NCI-H2029 (cell line): Measurements from ENCODE around the gene AMOTL1.

ENCODE experiments used
- DNase-seq: peaks from one replicate; lab custom pipeline; 2025; lab: John Stamatoyannopoulos, UW

Gene AMOTL1, protein sequence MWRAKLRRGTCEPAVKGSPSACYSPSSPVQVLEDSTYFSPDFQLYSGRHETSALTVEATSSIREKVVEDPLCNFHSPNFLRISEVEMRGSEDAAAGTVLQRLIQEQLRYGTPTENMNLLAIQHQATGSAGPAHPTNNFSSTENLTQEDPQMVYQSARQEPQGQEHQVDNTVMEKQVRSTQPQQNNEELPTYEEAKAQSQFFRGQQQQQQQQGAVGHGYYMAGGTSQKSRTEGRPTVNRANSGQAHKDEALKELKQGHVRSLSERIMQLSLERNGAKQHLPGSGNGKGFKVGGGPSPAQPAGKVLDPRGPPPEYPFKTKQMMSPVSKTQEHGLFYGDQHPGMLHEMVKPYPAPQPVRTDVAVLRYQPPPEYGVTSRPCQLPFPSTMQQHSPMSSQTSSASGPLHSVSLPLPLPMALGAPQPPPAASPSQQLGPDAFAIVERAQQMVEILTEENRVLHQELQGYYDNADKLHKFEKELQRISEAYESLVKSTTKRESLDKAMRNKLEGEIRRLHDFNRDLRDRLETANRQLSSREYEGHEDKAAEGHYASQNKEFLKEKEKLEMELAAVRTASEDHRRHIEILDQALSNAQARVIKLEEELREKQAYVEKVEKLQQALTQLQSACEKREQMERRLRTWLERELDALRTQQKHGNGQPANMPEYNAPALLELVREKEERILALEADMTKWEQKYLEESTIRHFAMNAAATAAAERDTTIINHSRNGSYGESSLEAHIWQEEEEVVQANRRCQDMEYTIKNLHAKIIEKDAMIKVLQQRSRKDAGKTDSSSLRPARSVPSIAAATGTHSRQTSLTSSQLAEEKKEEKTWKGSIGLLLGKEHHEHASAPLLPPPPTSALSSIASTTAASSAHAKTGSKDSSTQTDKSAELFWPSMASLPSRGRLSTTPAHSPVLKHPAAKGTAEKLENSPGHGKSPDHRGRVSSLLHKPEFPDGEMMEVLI

DNA sequence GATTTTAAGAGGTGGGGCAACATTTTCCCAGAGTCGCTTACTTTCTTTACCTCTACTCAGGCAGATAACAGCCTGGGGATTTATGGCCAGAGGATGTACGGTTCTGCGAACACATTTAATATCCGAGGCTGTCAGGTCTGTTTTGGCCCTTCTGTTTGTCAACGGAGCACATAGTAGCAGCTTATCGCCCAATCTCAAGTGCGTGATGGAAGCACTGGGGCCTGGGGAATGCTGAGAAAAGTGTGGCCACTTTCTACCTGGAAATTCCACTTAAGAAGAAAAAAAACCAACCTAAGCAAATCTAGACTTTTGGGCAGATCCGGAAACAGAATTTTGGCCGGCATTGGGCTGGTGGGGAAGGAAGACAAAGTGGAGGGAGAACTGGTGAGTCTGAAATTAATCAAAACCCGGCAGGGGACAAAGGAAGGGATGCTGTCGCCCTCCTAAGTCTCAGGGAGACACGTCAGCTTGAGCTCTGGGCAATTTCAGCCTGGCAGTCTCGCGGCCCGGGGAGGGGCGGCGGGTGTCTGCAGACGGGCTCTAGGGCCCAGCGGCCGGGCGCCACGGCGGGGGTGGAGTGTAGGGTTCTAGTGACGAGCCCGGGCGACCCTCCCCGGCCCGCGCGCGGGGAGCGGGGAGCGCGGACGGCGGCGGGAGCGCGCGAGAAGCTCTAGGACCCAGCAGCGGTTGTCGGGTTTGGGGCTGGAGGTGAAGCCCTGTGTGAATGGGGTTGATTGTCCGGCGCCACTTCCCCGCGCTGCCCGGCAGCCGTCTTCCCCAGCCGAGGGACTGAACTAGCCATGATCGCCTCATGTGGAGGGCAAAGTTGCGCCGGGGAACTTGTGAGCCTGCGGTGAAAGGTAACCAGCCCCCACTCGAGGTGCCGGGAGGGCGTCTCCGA is at the start of gene AMOTL1:
Gene AMOTL1 (plus strand): TSS at position 656 of the 901 bp plus-strand sequence. CDS start 156 bp downstream, at position 812.
- peak; percentile 57 for DNase-seq

DNA sequence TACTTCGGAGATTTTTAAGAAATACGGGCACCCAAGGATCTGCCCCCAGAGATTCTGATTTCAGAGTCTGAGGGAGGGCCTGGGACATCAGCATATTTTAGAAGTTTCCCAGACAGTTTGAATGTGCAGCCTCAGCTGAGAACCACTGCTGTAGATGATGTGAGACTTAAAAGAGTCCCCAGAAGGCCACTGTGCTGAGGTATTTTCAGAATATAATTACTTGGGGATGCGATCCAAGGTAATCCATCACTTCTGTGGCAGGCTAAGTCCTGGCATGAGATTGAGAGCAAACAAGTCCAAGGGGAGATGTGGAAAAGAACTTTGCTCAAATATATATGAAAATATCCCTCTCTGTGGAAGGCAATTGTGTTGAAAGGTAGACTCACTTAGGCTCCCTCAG is 48.3 kb upstream of the AMOTL1 start:
- DNase-seq, result no peak

DNA sequence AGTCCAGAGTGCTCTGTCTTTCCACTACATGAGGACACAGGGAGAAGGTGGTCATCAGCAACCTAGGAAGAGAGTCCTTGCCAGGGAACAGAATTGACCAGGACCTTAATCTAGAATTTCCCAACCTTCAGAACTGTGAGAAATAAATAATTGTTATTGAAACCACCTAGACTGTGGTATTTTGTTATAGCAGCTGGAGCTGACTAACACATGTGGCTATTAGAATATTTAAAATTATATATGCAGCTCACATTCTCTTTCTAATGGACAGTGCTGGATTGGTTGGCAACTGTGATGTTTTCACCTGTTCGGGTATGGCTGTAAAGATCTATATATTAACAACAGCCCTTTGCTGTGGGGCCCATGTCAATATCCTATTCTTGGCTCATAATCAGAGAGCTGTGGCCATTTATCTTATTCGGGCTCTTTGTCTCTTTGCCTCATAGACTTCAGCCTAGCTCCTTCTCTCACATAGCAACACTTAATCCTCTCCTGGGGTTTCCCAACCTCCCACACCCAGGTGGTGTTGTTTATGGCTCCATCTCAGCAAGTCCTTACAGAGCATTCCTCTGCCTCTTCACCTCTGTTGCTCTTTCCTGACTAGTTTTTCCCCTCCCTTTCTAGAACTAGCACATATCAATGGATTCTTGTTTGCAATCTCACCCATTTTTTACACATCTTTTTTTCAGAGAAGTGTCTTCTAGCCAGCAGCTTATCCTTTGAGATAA is 46.4 kb upstream of the AMOTL1 start:
- DNase-seq, result no peak

DNA sequence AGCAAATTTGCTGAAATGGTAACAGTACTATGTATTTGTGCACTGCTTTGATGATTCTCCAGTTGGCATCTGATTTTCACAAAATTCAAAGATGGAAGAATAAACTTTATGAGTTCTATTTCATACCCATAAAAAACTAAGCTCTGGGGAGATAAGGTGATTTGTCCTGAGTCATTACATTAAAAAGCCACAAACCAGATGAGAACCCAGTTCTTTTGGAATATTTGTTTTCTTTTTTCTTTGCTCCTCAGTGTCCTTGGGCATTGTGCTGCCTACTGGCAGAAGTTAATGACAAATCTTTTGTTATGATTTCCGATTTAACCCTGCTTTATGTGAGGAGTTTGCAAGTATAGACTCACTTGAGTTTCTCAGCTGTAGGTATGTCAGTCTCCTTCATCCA is 45.4 kb upstream of the AMOTL1 start:
- no peak for DNase-seq

DNA sequence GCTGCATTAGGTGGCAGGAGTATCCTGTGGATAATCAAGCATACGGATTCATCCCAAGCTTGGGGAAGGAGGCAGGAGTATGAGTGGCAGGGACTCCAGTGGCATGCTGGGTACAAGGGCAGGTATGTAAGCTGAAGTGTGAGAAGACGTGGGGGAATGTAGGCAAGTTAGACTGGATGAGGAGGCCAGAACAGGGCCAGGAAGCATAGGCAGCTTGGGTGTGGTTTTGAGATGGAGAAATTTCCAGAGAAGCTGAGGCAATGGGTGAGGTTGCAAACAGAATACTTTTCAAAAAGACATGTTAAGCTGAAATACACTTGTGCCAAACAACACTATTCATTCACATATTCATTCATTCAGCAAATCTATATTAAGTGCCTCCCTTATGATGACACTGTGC is 43.1 kb upstream of the AMOTL1 start:
- no peak for DNase-seq

DNA sequence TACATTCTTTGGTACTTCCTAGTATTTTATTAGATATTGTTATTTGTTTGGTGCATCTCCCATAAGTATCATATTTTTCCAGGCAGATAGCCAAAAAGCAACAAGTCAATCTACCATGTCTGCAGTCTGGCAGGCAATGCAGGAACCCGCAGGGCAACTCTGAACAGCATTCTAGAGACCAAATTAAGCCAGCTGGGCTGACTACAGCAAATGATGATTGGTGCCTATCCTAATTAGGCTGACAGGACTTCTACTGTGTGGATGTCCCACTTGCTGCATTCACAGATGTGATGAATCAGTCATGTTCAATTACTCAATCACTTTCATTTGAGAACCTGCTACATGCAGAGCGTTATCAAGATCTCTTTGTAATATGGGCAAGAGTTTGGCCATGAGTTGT is 40.3 kb upstream of the AMOTL1 start:
- DNase-seq, result no peak

DNA sequence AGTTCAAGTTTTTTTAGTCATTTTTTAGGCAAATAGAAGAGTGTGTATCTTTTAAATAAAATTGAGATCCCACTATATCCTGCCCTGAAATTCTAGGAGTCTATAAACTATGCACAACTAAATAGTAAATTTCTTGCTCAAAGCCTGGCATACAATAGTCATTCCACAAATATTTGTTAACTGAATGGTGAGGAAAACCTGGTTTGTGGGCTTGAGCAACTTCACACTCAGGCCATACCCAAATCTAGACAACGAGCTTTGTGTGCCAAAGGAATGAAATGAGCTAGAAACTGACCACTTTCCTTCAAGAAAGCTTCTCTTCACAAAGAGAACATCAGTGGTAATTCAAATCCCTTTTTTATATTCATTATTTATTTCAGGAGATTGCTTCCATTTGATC is 39.6 kb upstream of the AMOTL1 start:
- no peak for DNase-seq

DNA sequence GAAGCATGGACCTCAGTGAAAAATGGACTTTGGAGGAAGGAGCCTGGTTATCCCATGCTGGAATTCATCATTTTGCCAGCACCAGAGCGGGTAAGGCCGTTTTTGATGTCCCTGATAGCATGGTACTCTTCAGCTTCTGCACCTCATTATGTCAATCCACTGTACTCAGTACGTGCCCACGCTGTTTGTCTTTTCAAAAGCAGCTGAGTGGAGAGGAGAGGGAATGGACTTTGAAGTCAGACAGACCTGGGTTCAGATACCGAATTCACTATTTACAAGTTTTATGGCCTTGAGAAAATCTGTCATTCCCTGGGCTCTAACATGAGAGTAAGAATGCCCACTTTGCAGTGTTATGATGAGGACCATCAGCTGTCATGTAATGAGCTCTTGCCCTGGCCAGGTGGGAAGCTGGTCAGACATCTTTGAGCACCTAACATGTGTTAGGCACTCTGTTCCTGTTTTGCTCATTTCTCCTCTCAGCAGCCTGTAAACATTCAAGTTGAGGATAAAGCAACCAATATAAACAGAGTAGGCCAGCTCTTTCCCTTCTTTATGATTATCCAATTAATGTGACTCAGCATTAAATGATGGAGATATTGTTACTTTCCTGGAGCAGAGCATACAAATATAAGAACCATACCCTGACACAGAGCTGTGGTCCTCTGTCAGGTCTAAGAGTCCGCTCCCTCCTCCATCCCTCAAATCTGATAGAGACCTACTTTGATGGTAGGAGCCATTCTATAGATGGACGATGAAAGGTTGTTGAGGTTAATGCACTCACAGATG is 39.0 kb upstream of the AMOTL1 start:
- no peak for DNase-seq

DNA sequence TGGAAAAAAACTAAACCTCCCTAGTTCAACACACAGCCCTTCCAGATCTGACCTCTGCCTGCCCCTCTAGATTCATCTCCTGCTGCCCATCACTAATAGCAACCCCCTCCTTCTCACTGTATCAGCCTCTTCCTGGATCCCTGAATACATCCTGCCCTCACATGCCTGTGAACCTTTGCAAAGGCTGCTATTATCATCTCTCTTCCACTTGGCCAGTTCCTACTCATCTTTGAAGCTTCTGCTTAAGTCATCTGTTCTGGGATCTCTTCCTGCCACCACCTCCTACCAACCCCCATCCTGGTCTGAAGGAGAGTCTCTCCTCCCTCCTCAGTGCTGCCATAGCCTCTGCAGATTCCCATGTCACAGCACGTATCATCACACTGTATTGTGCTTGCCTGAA is 38.0 kb upstream of the AMOTL1 start:
- no peak for DNase-seq

DNA sequence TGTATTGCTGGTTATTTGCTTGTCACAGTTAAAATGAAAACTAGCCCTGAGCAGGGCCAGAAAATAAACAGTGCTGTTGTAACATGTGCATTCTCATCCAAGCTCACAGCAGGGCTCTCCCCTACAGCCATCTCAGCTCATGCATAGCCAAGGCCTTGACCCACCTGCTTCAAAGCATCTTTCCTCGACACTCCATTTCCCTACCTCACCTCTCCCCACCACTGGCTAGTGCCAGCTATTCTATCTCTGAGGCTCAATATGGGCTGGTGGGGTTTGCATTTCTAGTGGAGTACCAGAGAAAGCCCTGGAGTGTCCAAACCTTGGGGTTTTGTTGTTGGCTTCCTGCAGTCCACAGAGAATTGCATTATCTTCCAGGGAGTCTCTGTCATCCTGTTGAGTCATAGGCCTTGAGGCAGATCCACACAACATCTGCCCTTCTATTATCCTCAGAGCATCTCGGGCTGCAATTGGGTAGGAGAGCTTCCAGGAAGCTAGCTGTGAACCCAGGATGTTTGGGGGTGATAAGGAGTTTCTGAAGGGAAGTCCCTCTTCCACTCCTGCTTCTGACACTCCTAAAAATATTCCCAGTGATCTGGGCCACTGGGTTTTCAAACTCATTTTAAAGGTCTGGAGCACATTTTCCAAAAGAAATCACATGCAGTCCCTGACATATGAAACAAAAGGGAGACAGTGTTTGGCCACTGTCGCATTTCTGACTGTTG is 36.1 kb upstream of the AMOTL1 start:
- no peak for DNase-seq

DNA sequence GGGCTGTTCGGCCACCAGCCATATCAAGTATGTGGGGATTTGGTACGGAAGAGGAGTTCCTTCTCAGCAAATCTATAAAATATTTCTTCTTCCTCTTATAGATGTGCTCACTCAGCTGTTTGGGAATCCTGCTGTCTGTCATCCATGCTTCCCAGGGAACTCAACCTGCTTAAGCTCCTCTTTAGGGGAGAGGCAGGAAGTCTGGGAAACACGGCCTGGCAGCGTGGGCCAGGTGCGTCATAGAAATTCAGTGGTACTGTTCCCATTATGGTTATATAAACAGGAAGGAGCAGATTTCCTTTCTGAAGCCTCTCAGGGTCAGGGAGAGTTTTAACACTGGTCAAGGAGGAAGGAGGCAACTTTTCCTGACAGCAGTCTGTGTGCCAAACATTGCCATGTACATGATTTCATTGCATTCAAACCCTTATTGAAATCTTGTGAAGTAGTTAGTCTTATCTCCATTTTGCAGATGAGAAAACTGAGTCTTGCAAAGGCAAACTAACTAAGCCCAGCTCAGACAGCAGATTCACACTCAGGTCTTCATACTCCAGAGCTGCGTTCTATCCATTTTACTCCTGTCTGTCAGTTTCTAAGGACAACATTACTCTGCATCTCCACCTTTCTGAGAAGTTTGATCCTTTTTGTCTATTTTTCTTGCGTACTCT is 35.4 kb upstream of the AMOTL1 start:
- peak; percentile 51 for DNase-seq

DNA sequence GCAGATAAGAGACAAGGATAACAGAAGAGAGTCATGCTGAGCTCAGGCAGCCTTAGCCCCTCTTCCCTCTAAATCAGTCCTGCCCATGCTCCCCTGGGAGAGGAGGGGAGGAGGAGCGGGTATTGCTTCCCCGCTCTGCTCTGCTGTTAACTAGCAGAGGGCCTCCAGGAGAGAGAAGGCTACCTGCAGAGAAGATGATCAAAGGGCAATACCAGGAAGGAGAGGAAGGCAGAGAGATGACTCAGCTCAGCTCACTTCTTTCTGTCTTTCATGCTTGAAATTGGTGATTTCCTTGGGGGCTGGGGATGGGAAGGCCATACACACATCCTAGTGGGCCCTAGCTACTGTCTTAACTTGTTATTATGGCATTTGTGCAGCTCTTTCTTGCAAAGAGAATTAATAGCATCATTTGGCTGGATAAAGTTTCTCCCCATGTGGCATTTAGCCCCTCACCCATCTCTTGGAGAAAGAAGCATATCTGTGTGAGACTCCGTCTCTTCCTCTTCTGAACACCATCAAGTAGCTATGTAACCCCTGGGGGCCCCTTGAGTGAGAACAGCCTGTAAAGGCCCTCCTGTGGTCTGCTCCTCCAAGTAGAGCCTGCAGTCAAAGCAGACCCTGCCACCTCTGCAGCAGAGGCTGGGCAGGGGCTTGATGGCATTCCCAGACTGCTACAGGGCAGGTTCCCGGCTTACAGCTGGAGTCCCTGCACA is 33.4 kb upstream of the AMOTL1 start:
- DNase-seq, result no peak

DNA sequence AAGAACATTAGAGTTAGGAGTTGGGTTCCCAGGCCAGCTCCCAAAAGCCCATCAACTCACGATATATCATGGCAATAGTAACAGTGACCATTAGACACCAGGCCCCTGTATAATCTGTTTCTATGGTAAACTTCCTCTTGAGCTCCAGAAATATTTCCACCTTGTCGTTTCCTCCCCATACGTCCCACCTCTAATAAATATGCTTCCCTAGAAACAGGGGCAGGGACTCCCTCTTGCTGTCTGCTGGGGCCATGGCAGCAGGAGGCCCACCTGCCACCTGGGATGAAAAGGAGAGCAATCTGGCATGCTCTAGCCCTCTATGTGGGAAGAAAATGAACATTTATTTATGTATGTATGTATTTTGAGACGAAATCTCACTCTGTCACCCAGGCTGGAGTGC is 32.2 kb upstream of the AMOTL1 start:
- DNase-seq, result no peak

DNA sequence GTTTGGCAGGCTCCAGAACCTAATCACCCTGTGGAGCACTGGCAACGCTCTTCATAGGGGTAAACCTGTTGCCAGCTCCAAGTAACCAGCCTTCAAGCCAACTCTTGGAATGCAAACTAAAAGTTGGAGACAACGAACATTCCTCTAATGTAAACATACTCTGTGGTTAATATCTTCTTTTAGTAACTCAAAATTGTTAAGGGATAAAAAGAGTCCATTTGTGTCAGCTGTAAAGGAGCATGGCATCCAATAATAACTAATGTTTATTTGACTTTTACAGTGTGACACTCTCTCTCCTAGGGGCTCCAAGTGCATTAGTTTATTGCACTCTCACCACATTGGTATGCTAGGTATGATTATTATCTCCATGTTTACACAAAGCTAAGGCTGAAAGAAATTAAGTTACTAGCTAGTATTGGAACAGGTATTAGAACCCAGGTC is 31.0 kb upstream of the AMOTL1 start:
- DNase-seq, result no peak

DNA sequence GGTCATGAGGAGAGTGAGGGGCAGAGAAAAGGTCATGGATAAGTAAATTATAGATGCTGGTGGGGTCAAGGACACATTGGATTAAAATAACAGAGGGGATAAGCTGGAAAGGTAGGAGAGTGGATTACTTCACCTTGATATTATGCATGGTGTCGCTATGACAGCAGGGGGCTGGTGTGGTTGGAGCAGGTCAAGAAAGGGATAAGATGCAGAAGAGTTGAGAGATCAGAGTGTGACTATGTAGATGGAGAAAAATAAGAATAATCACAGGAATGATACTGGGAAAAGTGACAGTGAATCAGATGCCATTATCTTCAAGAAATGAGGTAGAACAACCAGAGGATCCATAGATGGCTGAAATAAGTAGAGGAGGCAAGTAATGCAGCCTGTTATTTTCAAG is 29.4 kb upstream of the AMOTL1 start:
- no peak for DNase-seq

DNA sequence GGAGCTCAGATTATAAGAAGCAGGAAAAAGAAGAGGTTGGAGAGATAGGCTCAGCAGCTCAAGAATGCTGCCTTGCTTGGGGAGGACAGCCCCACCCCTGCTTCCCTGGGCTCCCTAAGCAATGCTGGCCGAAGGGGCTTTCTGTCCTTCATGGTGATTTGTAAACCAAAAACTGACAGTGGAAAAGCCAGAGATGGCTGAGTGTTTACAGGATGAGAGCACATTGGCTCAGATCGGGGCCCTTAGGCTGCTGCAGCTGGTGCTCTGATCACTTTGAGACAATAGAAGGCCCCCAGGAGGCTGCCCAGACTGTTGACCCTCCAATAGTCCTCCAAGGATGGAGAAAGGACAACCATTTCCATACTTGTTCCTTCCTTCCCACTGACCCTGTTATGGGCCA is 28.8 kb upstream of the AMOTL1 start:
- no peak for DNase-seq

DNA sequence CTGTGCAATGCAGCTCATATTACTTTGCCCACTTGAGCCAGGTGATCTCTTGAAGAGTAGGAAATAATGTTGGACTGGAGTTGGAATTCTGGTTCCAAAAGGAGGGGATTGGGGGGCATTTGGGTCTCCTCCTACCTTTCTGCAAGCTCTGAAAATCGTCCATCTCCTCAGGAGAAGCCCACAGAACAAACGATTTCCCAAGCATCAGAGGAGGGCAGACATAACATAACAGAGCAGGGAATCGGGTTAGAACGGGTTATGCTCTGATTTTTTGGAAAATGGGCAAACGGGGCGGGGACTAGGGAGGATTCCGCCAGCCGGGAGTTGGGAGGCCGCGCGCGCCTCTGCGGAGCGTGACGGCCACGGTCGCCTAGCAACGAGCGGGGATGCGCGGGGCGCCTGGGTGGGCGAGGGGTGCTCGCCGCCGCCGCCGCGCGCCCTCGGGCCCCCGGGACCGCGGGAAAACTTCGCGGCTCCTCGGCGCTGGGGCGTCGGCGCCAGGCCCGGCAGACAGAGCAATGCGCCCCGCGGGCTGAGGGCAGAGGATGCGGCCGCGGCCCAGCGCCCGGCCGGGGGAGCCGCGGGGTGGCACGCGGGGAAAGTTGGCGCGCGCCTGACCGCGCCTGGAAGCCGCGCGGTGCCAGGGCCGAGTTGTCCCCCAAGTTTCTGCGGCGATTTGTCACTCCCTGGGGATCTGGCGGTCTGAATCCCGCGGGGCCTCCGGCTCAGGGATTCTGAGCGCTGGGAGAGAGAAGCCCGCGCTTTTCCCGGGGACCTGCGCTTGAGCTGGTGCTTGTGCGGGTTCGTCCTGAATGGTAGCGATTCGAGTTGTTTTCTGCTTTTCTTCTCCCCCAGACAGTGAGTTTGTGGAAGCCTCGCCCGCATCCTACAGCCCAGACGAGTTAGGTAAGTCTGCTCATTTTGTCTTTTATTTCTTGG is 27.8 kb upstream of the AMOTL1 start:
- no peak for DNase-seq
